ENCODE results near the gene XKR7.
A peak's percentile ranks its signal among the peaks of the same experiment; 100 is the strongest.
"Not testable (repeated sequence)": the region's sequence is repeated elsewhere in the genome, so short reads cannot be mapped to it uniquely, and the experiment has no call there.

The XKR7 gene

GRCh38 chr20:32017711-32018251 is 49.8 kb downstream of the XKR7 start:
- no peak for DNase-seq

DNA sequence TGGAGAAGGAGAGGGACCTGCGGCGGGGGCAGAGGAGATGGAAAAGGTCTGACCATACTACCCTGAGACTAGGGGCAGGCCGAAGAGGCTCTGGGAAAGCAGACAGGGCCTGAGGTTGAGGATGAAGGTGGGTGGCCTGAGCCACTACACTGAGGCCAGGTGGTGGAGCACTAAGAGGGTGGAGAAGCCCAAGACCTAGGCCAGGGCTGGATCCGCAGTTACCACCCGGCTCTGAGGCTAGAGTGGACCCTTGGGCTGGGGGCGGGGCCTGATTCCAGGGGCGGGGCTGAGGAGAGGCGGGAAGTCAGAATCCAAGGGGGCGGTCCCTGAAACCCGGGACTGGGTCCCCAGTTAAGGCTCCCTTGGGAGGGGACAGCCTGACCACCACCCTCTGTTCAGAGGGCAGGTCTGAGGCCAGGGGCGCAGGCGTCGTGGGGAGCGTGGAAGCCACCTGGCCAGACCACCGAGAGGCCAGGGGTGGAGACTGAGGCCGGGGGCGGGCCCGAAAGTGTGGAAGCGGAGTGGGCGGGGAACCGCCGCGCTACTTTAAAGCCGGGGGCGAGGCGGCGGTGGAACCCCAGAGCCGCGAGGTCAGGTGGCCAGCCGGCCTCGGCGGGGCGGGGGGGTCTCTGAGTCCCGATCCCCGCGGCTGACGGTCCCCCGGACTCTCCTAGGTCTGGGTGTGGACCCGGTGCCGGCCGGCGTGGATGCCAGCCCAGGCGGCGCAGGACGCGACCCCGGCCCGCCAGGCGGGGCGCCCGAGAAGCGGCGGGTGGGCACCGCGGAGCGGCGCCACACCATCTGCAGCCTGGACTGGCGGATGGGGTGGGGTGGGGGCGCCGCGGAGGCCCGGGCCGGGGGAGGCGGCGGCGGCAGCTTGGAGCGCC is 50.6 kb downstream of the XKR7 start:
- DNase-seq, result peak; percentile 13 to 72

DNA sequence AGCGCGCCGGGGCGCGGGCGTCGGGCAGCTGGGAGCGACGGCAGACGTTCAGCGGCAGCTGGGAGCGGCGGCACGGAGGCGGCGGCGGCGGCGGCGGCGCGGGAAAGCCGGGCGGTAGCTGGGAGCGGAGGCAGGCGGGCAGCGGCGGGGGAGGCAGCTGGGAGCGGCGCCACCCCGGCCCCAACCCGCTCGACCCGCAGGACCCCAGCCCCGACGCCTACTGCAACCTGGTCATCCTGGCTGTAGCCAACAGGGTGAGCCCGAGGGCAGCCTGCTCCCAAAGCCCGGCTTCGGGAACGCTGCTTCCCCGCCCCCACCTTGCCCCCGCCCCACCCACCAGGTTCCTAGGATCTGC is 51.2 kb downstream of the XKR7 start:
- peak in 1 of 2 experiments; percentile 45 for DNase-seq

GRCh38 chr20:32019563-32020463 is 51.9 kb downstream of the XKR7 start:
- no peak for DNase-seq

DNA sequence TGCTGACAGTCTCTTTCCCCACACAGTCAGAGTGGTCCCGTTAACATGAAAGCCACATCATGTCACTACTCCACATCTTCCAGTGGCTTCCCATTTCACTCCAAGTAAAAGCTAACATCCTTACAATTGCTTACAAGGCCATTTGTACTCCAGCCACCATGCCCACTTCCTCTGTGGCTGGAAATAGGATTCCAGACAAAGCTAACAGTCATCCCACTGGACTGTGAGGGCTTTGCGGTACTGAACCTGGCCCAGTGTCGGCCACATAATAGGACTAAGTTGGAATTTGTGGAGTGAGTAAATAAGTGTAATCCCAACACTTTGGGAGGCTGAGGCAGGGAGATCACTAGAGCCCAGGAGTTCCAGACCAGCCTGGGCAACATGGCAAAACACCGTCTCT is 53.1 kb downstream of the XKR7 start:
- no peak for DNase-seq

- DNase-seq, result no peak
These were observed 56.8 kb downstream of the XKR7 start for GRCh38 chr20:32024683-32025295.

GRCh38 chr20:32027643-32028042 is 59.7 kb downstream of the XKR7 start:
- no peak for DNase-seq

DNA sequence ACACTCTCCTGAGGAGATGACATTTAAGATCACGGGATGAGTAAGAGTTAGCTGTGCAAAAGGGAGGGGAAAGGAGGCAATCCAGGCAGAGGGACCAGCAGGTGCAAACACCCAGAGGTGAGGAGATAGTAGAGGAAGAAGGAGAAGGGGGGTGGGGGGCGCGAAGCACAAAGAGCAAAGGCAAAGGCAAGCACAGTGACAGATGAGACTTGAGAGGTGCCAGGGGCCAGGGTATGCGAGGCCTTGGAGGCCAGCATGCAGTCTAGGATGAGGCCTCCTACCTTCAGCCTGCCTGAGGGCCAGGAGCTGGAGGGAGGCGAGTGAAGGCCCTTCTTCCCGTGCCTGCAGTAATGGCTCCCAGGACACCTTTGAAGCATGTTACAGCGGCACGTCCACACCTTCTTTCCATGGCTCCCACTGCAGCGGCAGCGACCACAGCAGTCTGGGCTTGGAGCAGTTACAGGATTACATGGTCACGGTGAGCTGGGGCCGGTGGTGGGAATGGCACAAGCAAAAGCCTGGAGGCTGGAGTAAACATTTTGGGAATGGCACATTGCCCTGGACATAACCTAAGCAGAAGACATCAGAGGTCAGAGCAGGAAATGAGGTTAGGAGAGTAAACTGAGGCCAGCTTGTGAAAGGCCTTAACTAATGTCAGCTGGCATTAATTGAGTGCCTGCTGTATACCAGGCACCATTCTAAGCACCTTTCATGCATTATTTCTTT is 60.9 kb downstream of the XKR7 start:
- peak in 1 of 2 experiments; percentile 11 for DNase-seq

DNA sequence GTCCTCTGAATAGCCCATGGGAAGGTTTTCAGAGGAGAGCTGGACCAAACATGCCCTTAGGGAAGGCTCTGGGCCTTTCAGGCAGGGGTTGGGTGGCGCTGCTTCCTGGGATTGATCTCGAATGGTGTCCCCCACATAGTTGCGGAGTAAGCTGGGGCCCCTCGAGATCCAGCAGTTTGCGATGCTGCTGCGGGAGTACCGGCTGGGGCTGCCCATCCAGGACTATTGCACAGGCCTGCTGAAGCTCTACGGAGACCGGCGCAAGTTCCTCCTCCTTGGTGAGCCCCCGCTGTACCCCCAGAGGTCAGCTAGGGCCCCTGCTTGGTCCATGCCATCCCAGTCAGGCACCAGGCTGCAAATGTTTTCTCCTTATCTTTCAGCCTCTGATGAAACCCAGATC is 61.6 kb downstream of the XKR7 start:
- no peak for DNase-seq

DNA sequence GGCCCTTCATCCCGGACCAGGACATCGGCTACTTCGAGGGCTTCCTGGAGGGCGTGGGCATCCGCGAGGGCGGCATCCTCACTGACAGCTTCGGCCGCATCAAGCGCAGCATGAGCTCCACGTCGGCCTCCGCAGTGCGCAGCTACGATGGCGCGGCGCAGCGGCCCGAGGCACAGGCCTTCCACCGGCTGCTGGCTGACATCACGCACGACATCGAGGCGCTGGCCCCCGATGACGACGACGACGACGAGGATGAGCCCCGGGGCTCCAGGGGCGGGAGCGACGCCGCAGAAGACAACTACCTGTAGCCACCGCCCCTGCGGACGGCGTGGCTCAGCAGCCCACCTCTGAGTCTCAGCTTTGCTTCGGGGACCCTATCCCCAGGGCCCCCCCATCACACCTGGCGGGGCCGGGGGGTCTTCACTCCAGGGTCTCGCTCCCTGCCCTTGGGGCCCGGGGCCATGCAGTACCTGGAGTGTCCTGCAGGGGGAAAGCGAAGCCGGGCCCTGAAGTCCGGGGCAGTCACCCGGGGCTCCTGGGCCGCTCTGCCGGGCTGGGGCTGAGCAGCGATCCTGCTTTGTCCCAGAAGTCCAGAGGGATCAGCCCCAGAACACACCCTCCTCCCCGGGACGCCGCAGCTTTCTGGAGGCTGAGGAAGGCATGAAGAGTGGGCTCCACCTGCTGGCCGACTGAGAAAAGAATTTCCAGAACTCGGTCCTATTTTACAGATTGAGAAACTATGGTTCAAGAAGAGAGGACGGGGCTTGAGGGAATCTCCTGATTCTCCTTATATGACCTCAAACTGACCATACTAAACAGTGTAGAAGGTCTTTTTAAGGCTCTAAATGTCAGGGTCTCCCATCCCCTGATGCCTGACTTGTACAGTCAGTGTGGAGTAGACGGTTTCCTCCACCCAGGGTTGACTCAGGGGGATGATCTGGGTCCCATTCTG is 63.3 kb downstream of the XKR7 start:
- DNase-seq, result peak; percentile 71 to 82

- no peak for DNase-seq
These were observed 65.4 kb downstream of the XKR7 start for GRCh38 chr20:32033316-32033715.

- not testable (repeated sequence) for DNase-seq
These were observed 65.8 kb downstream of the XKR7 start for GRCh38 chr20:32033721-32034120.

DNA sequence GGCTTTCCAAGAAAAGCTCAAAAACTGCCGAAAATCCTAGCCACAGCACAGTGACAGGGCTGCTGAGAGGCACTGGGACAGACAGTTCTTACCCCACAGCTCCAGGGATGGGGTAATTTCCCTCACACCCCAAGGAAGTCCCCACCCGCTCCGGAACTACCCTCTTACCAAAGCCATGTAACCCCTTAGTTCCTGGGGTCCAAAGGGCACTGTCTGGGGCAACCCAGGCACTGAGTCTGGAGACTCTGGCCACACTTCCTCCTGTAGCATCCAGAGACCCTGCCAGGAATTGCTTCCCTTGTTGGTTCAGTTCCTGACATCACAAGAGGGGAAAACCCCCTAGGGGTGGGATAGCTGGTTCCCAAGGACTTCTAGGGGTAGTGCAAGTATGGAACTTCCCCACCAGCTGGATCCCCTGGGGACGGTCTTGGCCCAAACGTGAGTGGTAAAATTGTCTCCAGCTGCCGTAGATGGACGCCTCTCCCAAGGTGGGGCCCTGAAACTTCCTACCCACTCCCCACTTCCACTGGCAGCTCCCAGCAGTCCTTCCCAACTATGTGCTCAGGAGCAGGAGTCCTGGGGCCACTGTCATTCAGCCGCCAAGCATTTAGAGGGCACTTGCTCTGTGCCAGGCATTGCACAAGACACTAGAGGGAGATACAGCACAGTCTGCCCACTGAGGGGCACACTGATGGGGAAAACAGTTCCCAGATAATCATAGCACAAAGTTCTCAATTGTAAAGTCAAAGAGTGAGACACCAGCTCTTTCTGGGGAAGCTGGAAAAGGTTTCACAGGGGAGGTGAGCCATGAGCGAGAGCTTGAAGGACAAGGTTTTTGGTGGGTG is 66.9 kb downstream of the XKR7 start:
- DNase-seq, result no peak

- DNase-seq, result no peak
These were observed 67.5 kb downstream of the XKR7 start for GRCh38 chr20:32035426-32035779.

- no peak for DNase-seq
These were observed 68.3 kb downstream of the XKR7 start for GRCh38 chr20:32036252-32036651.

DNA sequence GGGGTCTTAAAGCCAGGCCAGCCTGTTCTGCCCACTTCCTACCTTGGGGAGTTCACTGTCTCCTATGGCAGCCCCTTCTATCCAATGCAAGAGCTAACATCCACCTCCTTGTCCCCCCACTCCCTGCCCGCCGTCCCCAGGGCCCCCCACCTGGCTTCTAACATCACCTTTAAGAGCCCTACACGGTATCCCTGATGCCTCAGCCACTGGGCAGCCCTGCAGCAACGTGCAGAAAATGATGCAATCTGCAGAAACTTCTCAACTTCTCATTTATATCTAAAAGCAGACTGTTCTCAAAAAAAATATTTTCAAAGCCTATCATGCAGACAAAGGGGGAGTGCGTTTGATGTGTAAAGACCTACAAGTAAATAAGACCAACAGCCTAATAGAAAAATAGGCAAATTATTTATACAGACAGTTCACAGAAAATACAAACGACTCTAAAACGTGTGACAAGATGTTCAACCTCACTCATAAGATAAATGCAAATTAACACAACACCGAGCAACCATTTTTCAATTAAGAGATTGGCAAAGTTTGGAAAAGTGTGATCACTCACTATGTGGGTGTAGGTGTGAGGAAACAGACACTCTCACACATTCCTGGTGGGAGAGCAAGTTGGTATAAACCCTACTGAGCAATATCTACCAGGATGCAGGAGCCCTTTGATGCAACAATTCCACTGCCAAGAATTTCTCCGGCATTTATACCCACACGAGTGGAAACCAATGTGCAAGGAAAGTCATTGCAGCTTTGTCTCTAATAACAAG is 69.0 kb downstream of the XKR7 start:
- no peak for DNase-seq

DNA sequence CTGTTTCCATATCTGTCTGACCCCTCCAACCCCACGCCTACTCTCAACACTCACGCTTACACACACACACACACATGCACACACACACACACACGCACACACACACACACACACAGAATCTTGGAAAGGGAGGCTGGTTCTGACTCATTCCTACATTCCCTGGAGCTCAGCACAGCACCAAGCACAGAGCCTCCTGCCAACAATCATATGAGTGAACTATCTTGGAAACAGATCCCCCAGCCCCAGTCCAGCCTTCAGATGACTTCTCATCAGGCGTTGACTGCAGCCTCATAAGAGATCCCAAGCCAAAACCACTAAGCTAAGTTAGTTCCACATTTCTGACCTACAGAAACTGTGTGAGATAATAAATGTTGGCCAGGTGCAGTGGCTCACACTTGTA is 70.0 kb downstream of the XKR7 start:
- no peak for DNase-seq

DNA sequence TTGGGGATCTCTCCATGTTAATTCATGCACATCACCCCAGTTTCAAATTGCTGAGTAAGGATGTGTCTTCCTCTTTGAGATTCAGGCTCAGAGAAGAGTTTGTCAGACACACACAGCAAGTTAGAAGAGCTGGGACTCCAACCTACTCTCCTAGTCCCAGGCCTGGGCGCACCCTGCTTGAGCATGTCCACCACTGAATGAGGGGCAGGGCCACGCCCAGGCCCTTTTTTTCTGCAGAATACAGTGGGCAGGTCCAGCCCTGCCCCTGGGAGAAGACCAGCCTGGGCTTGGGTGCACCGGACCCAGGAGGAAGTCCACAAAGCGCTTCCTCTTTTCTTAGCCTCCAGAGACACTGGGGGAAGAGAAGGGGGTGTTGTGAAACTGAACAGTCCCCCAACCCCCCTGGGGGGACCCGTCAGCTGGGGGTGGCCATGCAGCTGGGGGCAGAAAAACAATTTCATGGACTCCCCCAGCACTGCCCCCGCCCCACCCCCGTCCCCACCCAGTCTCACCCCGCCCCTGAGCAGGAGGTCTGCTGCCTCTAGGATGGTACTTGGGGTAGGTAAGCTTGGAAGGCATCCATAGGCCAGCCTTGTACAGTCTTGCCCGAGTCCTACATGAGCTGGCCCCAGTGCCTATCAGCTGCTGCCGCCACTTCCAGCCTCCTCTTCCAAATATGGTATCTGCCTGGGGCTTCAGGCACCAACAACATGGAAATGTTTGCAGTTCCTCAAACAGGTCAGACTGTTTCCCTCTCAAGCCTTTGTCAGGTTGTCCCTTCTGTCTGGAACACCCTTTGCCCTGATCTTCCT is 72.4 kb downstream of the XKR7 start:
- no peak for DNase-seq

GRCh38 chr20:32045999-32046398 is 78.0 kb downstream of the XKR7 start:
- no peak for DNase-seq

Data from NCI-H446 (cell line).